Measurements from ENCODE around the gene AVPR1B. TPM values are rescaled to one million over a fixed set of nuclear protein-coding genes. Genes with fewer than 3 reads are reported as not detected.
A peak's percentile ranks its signal among the peaks of the same experiment; 100 is the strongest.

AVPR1B gene
- total RNA-seq, 1 experiment from 2014 or later, result not detected

GRCh38 chr1:206098242-206098919 lies 18.8 kb downstream of the AVPR1B start:
- no CpG with 5 or more reads among the region's 9 CpGs for WGBS (ENCODE audit: extremely low coverage, insufficient read length, low lambda C conversion rate)
- Histone ChIP-seq H2BK20ac (ENCODE audit: low read depth, low read length, poor library complexity, severe bottlenecking) (no peak overlapping the region), H3K4me2 (ENCODE audit: insufficient read depth, insufficient read length, low read length) (no peak overlapping the region), H2BK120ac (ENCODE audit: low read depth, low read length, poor library complexity, severe bottlenecking) (no peak overlapping the region), H2AK5ac (ENCODE audit: insufficient read length, low read length) (no peak overlapping the region), H2BK15ac (ENCODE audit: low read depth, low read length) (no peak overlapping the region), H3K56ac (ENCODE audit: insufficient read length, low read depth, low read length) (no peak overlapping the region), H3K9ac (ENCODE audit: extremely low read depth, insufficient read length, low read length) (no peak overlapping the region), H3K79me2 (ENCODE audit: insufficient read depth, low read length) (no peaks in the 10 kb centered on the region), H3K9me3 (ENCODE audit: control insufficient read depth, low read depth, low read length) (no peaks in the 10 kb centered on the region), H3K79me1 (ENCODE audit: insufficient read depth, low read depth, low read length, poor library complexity, severe bottlenecking) (no peaks in the 10 kb centered on the region), H3K27me3 (ENCODE audit: insufficient read depth, low read length) (no peaks in the 10 kb centered on the region), H3K23ac (ENCODE audit: insufficient read length, low read depth, low read length) (no peak overlapping the region), H3K18ac (ENCODE audit: insufficient read length, low read depth, low read length) (no peak overlapping the region), H3K14ac (ENCODE audit: insufficient read depth, low read length) (no peak overlapping the region), H4K8ac (replicated peaks; ENCODE audit: insufficient read length, low read depth, low read length) (no peak overlapping the region), H3K4me1 (ENCODE audit: insufficient read depth, low read length) (no peaks in the 10 kb centered on the region), H4K91ac (ENCODE audit: insufficient read length, low read depth, low read length) (no peak overlapping the region), H4K20me1 (ENCODE audit: control insufficient read depth, insufficient read depth, insufficient read length) (no peaks in the 10 kb centered on the region), H4K5ac (ENCODE audit: insufficient read length, low read depth, low read length) (no peak overlapping the region), H2BK12ac (ENCODE audit: insufficient read length, low read depth, low read length) (no peak overlapping the region), H2BK5ac (ENCODE audit: insufficient read length, low read length) (no peak overlapping the region), H3K23me2 (ENCODE audit: insufficient read length, low read depth, low read length, poor library complexity, severe bottlenecking) (no peaks in the 10 kb centered on the region), H3T11ph (ENCODE audit: low read length) (no peak overlapping the region), H3K27ac (ENCODE audit: insufficient read length, low read depth, low read length) (no peak overlapping the region), H3K4ac (ENCODE audit: low read depth, low read length) (no peak overlapping the region), H2AFZ (ENCODE audit: low read length) (no peak overlapping the region)
- H3K4me3 Mint-ChIP-seq, result no peak overlapping the region
- no peak for DNase-seq
- H3K9me3 Mint-ChIP-seq, result no peaks in the 10 kb centered on the region
- no peaks in the 10 kb centered on the region; the same call in 1 of the 2 replicates for H3K27me3 Mint-ChIP-seq (ENCODE audit: low read depth)
- no peaks in the 10 kb centered on the region for H3K4me1 Mint-ChIP-seq
- TF ChIP-seq CTCF (conservative IDR thresholded peaks at IDR 0.05), result no peak
- H3K36me3 Mint-ChIP-seq (ENCODE audit: insufficient read depth in 1 of 3, low read depth in 3 of 3), result no peaks in the 10 kb centered on the region
- H3K27ac Mint-ChIP-seq, result peak overlapping the region in 1 of 3 experiments; percentile 56; a peak in 1 of 7 replicates
